Activated T-helper 1 cell treated with anti-CD3 and anti-CD28 coated beads, Interleukin-2, amount 50 U/mL, for 16 hours (primary cell): ENCODE results near the gene ZNF578.
"Not testable (repeated sequence)": the region's sequence is repeated elsewhere in the genome, so short reads cannot be mapped to it uniquely, and the experiment has no call there.

ENCODE experiments used
- DNase-seq, 2 donors: peaks; one replicate each; pipeline ENCODE4 v3.0.0-alpha.2; 2020; ENCODE audit warnings: low read depth in 1 of 2, low spot score in 1 of 2

Gene ZNF578

GRCh38 chr19:52453324-52454094 is at the start of gene ZNF578:
Gene ZNF578, plus strand, starts transcription at chr19:52453553. Its CDS starts 48,293 bp downstream, at chr19:52501846.
- peak; percentile 12 to 45 for DNase-seq

- no peak for DNase-seq
Observed at GRCh38 chr19:52410276-52410675, 43.1 kb upstream of the ZNF578 start.

DNA sequence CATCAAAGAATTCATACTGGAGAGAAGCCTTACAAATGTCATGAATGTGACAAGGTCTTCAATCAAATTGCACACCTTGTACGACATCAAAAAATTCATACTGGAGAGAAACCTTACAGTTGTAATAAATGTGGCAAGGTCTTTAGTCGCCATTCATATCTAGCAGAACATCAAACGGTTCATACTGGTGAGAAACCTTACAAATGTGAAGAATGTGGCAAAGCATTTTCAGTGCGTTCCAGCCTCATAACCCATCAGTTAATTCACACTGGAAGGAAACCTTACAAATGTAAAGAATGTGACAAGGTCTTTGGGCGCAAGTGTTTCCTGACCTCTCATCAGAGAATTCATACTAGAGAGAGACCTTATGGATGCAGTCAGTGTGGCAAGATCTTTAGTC is 37.6 kb upstream of the ZNF578 start:
- no peak for DNase-seq

- DNase-seq, result no peak
Observed at GRCh38 chr19:52428937-52429336, 24.4 kb upstream of the ZNF578 start, which contains the start of gene ZNF534. Gene ZNF534, plus strand, starts transcription at chr19:52429148. Its CDS starts 2,327 bp downstream, at chr19:52431475.

DNA sequence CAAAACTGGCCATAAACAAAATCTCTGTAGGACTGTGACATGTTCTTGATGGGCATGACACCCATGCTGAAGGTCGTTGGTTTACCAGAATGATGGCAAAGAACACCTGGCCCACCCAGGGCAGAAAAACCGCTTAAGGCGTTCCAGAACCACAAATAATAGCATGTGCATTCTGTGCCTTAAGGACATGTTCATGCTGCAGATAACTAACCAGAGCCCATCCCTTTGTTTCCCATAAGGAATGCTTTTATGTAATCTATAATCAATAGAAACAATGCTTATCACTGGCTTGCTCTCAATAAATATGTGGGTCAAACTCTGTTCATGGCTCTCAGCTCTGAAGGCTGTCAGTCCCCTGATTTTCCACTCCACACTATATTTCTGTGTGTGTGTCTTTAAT is 11.2 kb upstream of the ZNF578 start:
- no peak for DNase-seq

GRCh38 chr19:52444506-52444905 is 8.8 kb upstream of the ZNF578 start:
- DNase-seq, result no peak

DNA sequence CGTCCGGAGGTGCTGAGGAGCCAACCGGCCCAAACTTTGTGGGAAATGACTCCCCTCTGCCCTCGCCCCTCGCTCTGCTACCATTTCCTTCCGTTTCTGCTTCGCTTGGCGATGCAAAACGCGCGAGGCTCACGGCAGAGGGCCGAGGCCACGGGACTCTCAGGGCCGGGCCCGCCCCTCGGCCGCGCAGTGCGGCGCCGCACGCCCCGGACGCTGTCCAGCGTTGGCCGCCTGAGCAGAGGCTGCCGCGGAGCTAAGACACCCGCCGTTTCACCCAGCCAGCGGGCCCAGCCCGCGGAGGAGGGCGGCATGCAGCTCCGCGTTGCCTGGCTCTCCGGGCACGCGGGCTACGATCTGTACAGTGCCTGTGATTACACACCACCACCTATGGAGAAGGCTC is 2.1 kb upstream of the ZNF578 start:
- no peak for DNase-seq

- no peak for DNase-seq
Observed at GRCh38 chr19:52464798-52465470, 11.6 kb downstream of the ZNF578 start.

- DNase-seq, result no peak
Observed at GRCh38 chr19:52473655-52474350, 20.4 kb downstream of the ZNF578 start.

- no peak for DNase-seq
Observed at GRCh38 chr19:52474351-52475127, 21.2 kb downstream of the ZNF578 start.

DNA sequence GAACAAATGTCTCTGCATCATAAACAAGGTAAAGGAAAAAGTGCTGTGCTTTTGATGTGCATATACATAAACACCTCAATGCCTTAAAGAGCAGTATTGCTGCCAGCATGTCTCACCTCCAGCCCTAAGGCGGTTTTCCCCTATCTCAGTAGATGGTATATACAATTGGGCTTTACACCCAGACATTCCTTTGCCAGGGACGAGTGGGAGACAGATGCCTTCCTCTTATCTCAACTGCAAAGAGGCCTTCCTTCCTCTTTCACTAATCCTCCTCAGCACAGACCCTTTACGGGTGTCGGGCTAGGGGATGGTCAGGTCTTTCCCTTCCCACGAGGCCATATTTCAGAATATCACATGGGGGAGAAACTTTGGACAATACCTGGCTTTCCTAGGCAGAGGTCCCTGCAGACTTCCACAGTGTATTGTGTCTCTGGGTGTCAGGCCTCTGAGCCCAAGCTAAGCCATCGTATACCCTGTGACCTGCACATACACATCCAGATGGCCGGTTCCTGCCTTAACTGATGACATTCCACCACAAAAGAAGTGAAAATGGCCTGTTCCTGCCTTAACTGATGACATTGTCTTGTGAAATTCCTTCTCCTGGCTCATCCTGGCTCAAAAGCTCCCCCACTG is 30.9 kb downstream of the ZNF578 start:
- not testable (repeated sequence) for DNase-seq

DNA sequence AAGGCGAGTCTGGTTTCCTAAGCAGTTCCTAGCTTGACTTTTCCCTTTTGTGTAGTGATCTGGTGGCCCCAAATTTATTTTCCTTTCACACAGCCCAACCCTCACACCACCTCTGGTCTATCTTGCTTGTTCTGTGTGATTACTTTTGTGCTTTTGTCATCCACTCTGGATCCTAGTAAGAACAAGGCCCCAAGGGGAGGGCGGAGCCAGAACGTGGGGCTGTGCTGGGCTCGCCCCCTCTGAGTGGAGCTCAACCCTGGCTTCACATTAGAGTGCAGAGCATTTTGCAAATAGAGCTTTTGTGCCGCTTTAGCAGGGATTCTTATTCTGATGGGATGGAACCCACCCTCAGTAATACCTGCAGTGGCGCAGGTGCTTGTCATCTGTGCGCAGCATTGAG is 31.7 kb downstream of the ZNF578 start:
- DNase-seq, result not testable (repeated sequence)

DNA sequence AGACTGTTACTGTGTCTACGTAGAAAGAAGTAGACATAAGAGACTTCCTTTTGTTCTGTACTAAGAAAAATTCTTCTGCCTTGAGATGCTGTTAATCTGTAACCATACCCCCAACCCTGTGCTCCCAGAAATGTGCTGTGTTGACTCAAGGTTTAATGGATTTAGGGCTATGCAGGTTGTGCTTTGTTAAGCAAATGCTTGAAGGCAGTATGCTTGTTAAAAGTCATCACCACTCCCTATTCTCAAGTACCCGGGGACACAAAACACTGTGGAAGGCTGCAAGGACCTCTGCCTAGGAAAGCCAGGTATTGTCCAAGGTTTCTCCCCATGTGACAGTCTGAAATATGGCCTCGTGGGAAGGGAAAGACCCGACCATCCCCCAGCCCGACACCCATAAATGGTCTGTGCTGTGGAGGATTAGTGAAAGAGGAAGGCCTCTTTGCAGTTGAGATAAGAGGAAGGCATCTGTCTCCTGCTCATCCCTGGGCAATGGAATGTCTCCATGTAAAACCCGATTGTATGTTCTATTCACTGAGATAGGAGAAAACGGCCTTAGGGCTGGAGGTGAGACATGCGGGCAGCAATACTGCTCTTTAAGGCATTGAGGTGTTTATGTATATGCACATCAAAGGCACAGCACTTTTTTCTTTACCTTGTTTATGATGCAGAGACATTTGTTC is 32.3 kb downstream of the ZNF578 start:
- DNase-seq, result not testable (repeated sequence)

- DNase-seq, result no peak
Observed at GRCh38 chr19:52492201-52492993, 39.0 kb downstream of the ZNF578 start.

DNA sequence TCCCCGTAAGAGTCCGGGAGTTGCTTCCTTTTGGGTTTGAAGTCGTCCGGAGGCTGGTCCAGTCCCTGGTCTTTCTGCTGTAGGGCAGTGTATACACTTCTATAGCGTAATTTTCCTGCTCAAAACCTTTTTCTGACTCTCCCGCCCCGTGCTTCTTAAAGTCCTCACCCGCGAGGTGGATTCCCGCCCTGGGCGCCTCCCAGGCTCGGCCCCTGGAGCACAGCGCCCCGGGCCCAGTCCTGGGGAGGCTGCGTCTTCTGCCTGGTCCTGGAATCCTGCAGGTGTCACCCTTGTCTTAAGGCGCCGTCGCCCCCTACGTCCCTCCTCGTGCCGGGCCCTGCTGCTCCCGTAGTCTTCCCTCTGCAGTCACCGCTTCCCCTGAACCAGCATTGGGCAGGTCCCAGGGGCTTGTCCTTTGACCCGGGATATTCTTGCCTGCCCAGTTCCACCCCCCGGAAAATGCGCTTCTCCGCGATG is 39.7 kb downstream of the ZNF578 start:
- no peak for DNase-seq

DNA sequence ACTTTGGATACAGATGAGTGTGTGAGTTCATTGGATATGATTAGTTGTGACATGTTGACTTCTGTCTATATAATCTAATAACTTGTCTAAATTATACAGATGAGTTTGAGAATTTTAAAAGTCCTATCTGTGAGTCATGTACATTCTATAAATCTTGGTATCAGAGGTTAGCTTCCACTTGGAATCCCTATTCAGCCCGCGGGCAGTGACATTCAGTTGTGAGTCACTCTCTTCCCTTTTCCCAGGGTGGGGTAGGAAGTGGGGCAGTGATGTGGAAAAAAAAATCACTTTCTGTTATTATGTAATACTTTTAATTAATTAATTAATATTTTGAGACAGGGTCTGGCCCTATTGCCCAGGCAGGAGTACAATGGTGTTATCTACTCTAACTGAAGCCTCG is 41.2 kb downstream of the ZNF578 start:
- no peak for DNase-seq

- no peak for DNase-seq
Observed at GRCh38 chr19:52498571-52498970, 45.2 kb downstream of the ZNF578 start.

GRCh38 chr19:52500474-52500873 is 47.1 kb downstream of the ZNF578 start:
- DNase-seq, result not testable (repeated sequence)

DNA sequence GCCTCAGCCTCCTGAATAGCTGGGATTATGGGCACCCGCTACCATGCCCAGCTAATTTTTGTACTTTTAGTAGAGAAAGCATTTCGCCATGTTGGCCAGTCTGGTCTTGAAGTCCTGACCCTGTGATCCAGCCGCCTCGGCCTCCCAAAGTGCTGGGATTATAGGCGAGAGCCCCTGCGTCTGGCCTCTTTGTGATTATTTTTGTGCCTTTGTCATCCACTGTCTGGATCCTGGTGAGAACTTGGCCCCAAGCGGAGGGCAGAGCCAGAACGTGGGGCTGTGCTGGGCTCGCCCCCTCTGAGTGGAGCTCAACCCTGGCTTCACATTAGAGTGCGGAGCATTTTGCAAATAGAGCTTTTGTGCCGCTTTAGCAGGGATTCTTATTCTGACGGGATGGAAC is 47.6 kb downstream of the ZNF578 start:
- not testable (repeated sequence) for DNase-seq
